ENCODE results near the gene CNOT4. TPM values are rescaled to one million over a fixed set of nuclear protein-coding genes. Genes with fewer than 3 reads are reported as not detected.

CNOT4 gene
- polyA plus RNA-seq, 4 donors = 29.2 to 40.1 (median 34.9) TPM

- DNase-seq (ENCODE audit: low read depth in 4 of 4, low spot score in 3 of 4) = no peak
Observed at GRCh38 chr7:135409845-135410542, 99.9 kb downstream of the CNOT4 start.

DNA sequence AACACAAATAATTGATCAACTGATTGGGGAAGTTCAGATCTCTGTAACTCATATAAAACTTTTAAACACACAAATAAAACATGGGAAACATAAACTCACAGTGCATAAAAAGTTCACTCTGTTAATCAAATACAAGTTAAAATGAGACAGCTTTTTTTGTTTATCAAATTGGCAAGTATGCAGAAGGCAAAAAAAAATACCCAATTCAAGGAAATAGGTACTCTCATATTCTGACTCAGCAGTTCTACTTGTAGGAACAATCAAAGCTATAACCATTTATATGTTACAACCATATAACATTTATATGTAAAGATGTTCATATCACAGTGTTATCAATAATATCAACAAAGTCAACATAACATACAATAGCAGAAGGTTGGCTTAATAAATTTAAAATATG is 102.0 kb downstream of the CNOT4 start:
- no peak for DNase-seq (ENCODE audit: low read depth in 4 of 4, low spot score in 3 of 4)

DNA sequence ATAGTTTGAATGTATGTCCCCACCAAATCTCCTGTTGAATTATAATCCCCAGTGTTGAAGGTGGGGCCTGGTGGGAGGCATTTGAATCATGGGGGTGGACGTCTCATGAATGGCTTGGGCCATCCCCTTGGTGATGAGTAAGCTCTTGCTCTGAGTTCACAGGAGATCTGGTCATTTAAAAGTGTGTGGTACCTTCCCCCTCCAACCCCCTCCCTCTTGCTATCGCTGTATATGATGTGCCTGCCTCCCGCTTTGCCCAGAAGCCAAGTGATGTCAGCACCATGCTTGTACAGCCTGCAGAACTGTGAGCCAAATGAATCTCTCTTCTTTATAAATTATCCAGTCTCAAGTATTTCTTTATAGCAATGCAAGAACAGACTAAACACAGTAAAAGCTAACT is 103.0 kb downstream of the CNOT4 start:
- no peak for DNase-seq (ENCODE audit: low read depth in 4 of 4, low spot score in 3 of 4)

DNA sequence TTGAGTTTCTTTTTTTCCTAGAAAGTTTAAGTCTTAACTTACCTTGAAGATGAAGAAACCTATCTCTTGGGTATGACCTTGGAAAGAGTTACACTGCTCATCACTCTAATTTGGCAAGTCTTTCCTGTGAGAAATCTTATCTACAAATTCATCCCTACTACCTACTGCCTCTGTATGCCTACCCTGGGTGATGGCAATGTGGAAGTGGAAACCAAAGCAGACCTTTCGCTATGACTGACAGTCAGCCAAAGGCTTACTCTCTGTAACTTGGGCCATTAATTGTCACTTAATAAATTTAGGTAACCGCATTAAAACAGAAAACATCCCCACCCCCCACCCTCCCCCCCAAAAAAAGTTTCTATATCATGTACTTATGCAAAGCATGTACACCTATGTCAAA is 103.9 kb downstream of the CNOT4 start:
- DNase-seq (ENCODE audit: low read depth in 4 of 4, low spot score in 3 of 4) = no peak

- DNase-seq (ENCODE audit: low read depth in 4 of 4, low spot score in 3 of 4) = no peak
Observed at GRCh38 chr7:135403302-135403701, 106.6 kb downstream of the CNOT4 start.

DNA sequence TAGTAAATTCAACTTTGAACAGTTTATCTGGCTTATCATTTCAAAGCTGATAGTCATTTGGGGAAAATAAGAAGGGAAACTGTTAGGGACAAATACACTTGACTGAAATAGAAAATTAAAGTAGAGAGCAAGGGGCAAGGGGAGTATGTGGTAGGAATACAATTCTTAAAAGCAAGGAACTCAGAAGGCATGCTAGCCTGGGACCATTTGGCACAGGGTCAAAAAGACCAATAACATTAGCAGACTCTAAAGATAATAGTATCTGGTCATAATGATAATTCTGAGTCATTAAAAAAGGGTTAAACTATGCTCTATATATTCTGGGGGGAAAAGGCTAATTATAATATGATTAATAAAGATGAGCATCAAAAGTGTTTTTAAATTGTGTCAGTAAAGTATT is 112.2 kb downstream of the CNOT4 start:
- DNase-seq (ENCODE audit: low read depth in 4 of 4, low spot score in 3 of 4) = no peak

- DNase-seq (ENCODE audit: low read depth in 4 of 4, low spot score in 3 of 4) = no peak
Observed at GRCh38 chr7:135392701-135393100, 117.2 kb downstream of the CNOT4 start.

GRCh38 chr7:135391514-135391913 is 118.4 kb downstream of the CNOT4 start:
- DNase-seq (ENCODE audit: low read depth in 4 of 4, low spot score in 3 of 4) = no peak

DNA sequence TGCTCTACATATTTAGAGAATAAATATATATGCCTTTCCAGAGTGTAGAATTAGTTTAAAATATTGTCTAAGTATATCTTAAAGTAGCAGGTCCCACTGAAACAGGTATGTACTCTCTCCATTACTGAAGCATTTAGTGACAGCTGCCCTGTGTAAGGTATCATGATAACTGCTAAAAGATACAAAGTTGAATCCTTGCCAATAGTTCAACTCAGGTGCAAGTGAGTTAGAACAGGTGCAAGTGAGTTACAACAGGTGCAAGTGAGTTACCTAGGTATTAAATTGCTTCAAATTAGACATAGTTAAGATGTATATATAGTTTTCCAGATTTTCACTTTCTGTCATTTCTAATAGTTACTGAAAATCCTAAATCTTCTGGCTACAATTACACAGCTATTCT is 119.1 kb downstream of the CNOT4 start:
- DNase-seq (ENCODE audit: low read depth in 4 of 4, low spot score in 3 of 4) = no peak

DNA sequence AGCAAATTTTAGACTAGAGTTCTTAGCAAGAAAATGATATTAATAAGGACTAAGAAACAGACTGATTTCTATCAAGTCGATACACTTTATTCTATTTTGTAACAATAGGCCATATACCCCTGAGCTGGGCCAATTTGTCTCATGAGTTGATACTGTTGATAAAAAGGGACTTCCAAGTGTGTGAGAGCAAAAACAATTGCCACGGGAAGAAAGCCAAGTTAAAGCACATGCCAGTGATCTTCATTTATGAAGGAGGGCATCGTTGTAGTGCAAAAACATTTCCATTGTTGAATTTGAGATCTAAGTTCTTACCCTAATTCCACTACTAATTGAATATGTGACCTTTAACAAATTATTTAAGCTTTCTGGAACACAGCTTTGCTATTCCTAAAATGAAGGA is 119.9 kb downstream of the CNOT4 start:
- DNase-seq (ENCODE audit: low read depth in 4 of 4, low spot score in 3 of 4) = no peak

DNA sequence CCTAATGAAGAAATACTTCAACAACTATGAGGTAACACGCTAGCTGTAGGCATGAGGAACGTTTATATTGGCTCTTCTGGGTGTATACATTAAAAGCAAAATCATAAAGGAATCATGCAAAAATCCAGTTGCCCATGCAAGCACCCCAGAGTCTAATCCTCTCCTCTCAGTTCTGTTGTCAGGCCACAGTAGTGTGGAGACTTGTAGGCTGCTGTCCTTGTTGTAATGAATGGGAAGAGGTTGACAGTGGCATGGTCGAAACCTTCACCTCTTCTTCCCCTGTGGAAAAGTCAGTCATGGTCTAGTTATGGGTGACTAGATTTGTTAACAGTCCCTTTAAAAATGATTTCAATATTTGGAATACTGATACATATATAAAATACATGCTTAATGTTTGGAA is 121.3 kb downstream of the CNOT4 start:
- no peak for DNase-seq (ENCODE audit: low read depth in 4 of 4, low spot score in 3 of 4)

- no peak for DNase-seq (ENCODE audit: low read depth in 4 of 4, low spot score in 3 of 4)
Observed at GRCh38 chr7:135386776-135387175, 123.1 kb downstream of the CNOT4 start.

DNA sequence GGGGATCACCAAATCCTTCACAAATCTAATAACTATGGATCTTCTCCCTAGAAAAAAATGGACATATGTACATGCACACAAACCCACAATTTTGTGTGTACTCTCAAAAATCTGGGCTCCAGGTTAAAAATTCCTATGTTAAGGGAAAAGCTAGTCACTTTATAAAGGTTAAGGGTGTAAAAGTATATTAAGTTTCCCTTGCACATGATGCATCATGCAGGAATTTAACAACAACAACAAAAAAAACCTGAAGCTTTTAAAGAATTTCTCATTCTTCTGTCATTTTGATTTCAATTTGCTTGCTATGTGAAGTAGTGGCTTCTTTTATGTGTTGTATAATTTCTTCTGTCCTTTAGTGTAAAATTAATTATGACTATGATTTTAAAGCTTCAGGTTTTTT is 123.7 kb downstream of the CNOT4 start:
- no peak for DNase-seq (ENCODE audit: low read depth in 4 of 4, low spot score in 3 of 4)

- no peak for DNase-seq (ENCODE audit: low read depth in 4 of 4, low spot score in 3 of 4)
Observed at GRCh38 chr7:135385209-135385608, 124.7 kb downstream of the CNOT4 start.

GRCh38 chr7:135383525-135384175 is 126.3 kb downstream of the CNOT4 start:
- no peak for DNase-seq (ENCODE audit: low read depth in 4 of 4, low spot score in 3 of 4)

GRCh38 chr7:135382173-135382572 is 127.7 kb downstream of the CNOT4 start:
- DNase-seq (ENCODE audit: low read depth in 4 of 4, low spot score in 3 of 4) = no peak

DNA sequence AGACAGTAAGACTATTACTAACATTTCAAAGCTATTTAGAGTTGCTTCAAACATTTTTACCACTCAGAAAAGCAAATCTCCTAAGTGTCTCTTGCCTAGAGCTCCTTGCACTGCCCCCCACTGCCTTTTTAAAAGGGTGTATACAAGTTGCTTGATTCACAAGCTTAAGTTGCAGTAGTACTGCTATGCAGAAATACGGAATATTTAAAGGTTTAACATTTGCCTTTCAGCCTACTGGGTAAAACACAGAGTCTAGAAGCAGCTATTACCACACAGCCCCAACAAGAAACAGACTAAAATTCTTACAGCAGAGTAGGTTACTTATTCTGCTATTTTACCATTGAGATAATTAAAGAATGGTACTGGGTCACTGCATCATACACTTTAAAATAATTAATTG is 128.5 kb downstream of the CNOT4 start:
- no peak for DNase-seq (ENCODE audit: low read depth in 4 of 4, low spot score in 3 of 4)

- no peak for DNase-seq (ENCODE audit: low read depth in 4 of 4, low spot score in 3 of 4)
Observed at GRCh38 chr7:135380351-135380750, 129.6 kb downstream of the CNOT4 start.

DNA sequence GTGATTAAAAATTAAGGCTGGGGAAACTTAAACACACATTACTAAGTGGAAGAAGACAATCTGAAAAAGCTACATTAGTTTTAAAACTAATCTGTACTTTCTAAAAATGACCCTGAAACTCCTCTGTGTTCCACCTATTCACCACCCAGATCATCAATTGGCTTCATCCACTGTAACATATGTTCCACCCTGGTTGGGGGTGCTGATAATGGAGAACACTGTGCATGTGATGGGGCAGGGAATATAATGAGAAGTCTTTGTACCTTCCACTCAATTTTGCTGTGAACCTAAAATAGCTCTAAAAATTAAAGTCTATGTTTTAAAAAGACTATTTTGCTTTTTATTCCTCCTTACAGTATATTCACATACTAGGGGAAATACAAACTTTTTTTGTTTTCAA is 132.7 kb downstream of the CNOT4 start:
- no peak for DNase-seq (ENCODE audit: low read depth in 4 of 4, low spot score in 3 of 4)

DNA sequence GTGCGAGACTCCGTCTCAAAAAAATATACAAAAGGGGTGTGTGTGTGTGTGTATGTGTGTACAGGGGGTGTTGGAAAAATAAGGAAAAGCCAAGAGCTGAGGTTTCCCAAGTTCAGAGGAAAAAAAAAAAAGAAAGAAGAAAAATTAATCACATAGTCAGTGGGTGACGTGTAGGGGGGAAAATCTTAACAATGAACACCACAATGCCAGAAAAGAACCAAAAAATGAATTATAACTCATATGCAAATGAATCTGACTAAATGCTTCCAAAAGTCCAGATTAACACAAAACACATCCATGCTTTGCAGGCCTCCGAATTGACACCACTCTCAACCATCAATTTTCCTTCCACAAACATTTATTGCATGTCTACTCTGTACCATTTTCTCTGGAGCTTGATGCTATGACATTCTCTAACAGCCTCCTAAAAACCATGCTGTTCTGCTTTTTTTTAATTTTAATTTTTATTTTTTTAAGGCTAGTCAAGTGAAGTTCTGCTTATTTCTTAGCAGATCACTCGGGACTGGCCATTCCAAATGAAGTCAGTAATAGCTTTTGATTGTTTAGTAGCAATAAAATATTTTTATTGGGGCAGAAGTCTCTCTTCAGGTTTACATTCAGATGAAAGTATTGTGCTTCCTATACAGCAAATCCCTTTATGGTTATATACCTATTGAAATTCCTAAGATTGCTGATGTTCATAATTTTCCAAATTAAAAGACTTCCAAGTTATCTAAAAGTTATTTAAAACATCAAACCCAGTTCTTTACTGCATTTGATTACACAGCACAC is 133.8 kb downstream of the CNOT4 start:
- DNase-seq (ENCODE audit: low read depth in 4 of 4, low spot score in 3 of 4) = no peak

GRCh38 chr7:135374736-135375135 is 135.2 kb downstream of the CNOT4 start:
- DNase-seq (ENCODE audit: low read depth in 4 of 4, low spot score in 3 of 4) = no peak

- no peak for DNase-seq (ENCODE audit: low read depth in 4 of 4, low spot score in 3 of 4)
Observed at GRCh38 chr7:135372222-135372621, 137.7 kb downstream of the CNOT4 start.
